Glutamatergic neuron (in vitro differentiated cells): ENCODE data around the gene ZNF628. TPM values are rescaled to one million over a fixed set of nuclear protein-coding genes. Genes with fewer than 3 reads are reported as not detected.

Experiments used
- DNase-seq: peaks from one replicate; pipeline ENCODE4 v3.0.0; 2022
- H3K27ac Mint-ChIP-seq: one replicate; pipeline ENCODE4 v1.8.0; 2020; ENCODE audit warnings: mild to moderate bottlenecking, mixed read lengths, inconsistent platforms; ENCODE audit not compliant: unreplicated experiment
- H3K27me3 Mint-ChIP-seq: one replicate; pipeline ENCODE4 v1.8.0; 2020; ENCODE audit warnings: mild to moderate bottlenecking, moderate library complexity, mixed read lengths, inconsistent platforms; ENCODE audit not compliant: unreplicated experiment
- H3K36me3 Mint-ChIP-seq: one replicate; pipeline ENCODE4 v1.8.0; 2020; ENCODE audit warnings: mild to moderate bottlenecking, mixed read lengths, inconsistent platforms; ENCODE audit not compliant: unreplicated experiment
- H3K4me1 Mint-ChIP-seq: one replicate; pipeline ENCODE4 v1.8.0; 2020; ENCODE audit warnings: mild to moderate bottlenecking, low read depth, mixed read lengths, inconsistent platforms; ENCODE audit not compliant: unreplicated experiment
- H3K4me3 Mint-ChIP-seq: one replicate; pipeline ENCODE4 v1.8.0; 2020; ENCODE audit warnings: mild to moderate bottlenecking, mixed read lengths, inconsistent platforms; ENCODE audit not compliant: unreplicated experiment
- H3K9me3 Mint-ChIP-seq: one replicate; pipeline ENCODE4 v1.8.0; 2020; ENCODE audit warnings: mild to moderate bottlenecking, moderate library complexity, mixed read lengths, inconsistent platforms; ENCODE audit not compliant: unreplicated experiment
- total RNA-seq: library from RNA; stranded (reverse); fragmentation: NEBNext Ultra II Directional; extraction: Animal tissue kit (Norgen Biotek cat#: 25700); gene quantifications from one replicate; pipeline ENCODE4 v1.2.1, GENCODE V29; 2021; ENCODE audit not compliant: unreplicated experiment
- TF ChIP-seq, protein P1 (sequence below): fragments of 200-600 bp; sonication (generic); IDR thresholded peaks from one replicate; pipeline ENCODE4 v1.5.0; 2021; ENCODE audit not compliant: partially characterized antibody, unreplicated experiment

Gene ZNF628
- total RNA-seq, 1 donor from 2014 or later, result 13.7 TPM

DNA sequence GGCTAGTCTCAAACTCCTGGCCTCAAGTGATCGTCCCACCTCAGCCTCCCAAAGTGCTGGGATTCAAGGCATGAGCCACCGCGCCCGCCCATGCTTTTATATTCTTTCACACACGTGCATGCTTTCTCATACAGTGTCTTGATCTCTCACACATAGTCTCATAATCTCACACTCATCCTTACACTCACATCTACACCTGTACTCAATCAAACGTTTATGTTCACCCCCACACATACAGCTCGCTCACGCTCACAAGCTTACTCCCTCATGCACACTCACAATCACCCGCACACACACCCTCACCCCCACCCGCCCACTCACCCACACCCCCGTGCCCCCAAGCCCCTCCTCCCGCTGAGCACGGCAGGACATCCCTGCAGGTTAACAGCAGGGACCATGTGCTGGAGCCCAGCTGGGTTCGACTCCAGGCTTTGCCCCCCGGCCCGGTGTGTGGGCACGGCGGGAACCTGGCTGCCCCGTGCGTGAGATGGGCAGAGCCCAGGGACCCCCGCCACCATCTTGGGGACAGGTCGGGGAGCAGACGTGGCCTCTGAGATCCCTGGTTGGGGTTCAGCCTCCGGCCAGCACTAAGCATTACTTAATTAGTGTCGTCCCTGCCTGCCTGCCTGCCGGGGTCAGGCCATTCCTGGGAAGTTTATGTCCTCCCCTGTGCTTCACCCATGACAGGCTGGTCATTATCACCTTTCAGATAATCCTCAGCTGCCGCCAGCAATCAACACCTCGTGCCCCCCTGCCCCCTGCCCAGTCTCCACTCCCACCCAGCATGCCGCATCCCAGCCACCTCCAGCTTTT lies 49.1 kb downstream of the ZNF628 start:
- H3K36me3 Mint-ChIP-seq, result no peaks in the 10 kb centered on the region
- TF ChIP-seq, protein P1, sequence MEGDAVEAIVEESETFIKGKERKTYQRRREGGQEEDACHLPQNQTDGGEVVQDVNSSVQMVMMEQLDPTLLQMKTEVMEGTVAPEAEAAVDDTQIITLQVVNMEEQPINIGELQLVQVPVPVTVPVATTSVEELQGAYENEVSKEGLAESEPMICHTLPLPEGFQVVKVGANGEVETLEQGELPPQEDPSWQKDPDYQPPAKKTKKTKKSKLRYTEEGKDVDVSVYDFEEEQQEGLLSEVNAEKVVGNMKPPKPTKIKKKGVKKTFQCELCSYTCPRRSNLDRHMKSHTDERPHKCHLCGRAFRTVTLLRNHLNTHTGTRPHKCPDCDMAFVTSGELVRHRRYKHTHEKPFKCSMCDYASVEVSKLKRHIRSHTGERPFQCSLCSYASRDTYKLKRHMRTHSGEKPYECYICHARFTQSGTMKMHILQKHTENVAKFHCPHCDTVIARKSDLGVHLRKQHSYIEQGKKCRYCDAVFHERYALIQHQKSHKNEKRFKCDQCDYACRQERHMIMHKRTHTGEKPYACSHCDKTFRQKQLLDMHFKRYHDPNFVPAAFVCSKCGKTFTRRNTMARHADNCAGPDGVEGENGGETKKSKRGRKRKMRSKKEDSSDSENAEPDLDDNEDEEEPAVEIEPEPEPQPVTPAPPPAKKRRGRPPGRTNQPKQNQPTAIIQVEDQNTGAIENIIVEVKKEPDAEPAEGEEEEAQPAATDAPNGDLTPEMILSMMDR, result no peak
- peak overlapping the region; percentile 16 for H3K4me3 Mint-ChIP-seq
- H3K27me3 Mint-ChIP-seq, result peaks cover 2% of the 10 kb centered on the region
- H3K27ac Mint-ChIP-seq, result peak overlapping the region; percentile 1
- peaks cover 6% of the 10 kb centered on the region for H3K4me1 Mint-ChIP-seq
- no peak for DNase-seq
- peaks cover 2% of the 10 kb centered on the region for H3K9me3 Mint-ChIP-seq

GRCh38 chr19:55526216-55527196 lies 50.1 kb downstream of the ZNF628 start:
- Mint-ChIP-seq H3K27me3 (peaks cover 2% of the 10 kb centered on the region), H3K27ac (no peak overlapping the region), H3K4me1 (peaks cover 6% of the 10 kb centered on the region), H3K4me3 (no peak overlapping the region), H3K9me3 (peaks cover 2% of the 10 kb centered on the region), H3K36me3 (no peaks in the 10 kb centered on the region)
- TF ChIP-seq, protein P1, result no peak
- no peak for DNase-seq

- Mint-ChIP-seq H3K36me3 (no peaks in the 10 kb centered on the region), H3K4me1 (peaks cover 2% of the 10 kb centered on the region), H3K27me3 (peaks cover 2% of the 10 kb centered on the region), H3K4me3 (no peak overlapping the region), H3K9me3 (peaks cover 2% of the 10 kb centered on the region), H3K27ac (no peak overlapping the region)
- TF ChIP-seq, protein P1, result no peak
- DNase-seq, result no peak
Measured at GRCh38 chr19:55527197-55528029, 51.0 kb downstream of the ZNF628 start.

DNA sequence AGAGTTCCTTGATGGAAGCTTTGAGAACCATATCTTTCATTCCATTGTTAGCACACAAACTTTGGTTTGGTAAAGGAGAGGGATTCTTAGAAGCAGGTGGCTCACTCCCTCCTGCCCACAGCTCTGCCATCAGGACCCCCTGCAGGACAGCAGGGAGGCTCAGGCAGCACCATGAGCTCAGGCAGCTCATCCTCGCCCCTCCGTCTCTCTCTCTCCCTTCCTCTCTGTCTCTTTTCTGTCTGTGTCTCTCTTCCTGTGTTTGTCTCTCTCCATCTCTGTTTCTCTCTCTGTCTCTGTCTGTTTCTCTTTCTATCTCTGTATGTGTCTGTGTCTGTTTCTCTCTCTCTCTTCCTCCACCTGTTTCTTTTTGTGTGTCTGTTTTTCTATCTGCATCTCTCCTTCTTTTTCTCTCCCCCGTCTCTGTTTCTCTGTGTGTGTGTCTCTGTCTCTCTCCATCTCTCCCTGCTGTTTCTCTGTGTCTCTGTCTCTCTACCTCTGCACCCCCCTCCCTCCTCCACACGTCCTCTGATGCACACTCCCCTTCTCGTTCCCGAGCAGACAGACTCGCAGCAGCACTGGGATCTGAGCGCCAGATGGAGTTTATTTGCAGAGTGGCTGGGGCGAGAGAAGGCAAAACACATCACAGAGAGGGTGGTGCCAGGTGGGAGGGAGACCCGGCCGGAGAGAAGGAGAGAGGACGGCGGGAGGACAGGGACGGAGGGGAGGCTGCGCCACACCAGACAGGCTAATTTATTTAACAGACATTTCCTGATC lies 51.8 kb downstream of the ZNF628 start:
- H3K4me3 Mint-ChIP-seq, result no peak overlapping the region
- peak; percentile 58 for DNase-seq

More for the DNA sequence above, 51.8 kb downstream of the ZNF628 start:
- Mint-ChIP-seq H3K27me3 (peaks cover 2% of the 10 kb centered on the region), H3K4me1 (peaks cover 2% of the 10 kb centered on the region), H3K36me3 (no peaks in the 10 kb centered on the region), H3K27ac (no peak overlapping the region), H3K9me3 (peaks cover 2% of the 10 kb centered on the region)
- TF ChIP-seq, protein P1, result no peak
